SK-N-SH (cell line): Measurements from ENCODE around the gene CTDP1. TPM values are rescaled to one million over a fixed set of nuclear protein-coding genes. Genes with fewer than 3 reads are reported as not detected.
"Not testable (repeated sequence)": the region's sequence is repeated elsewhere in the genome, so short reads cannot be mapped to it uniquely, and the experiment has no call there.

ENCODE experiments used
- CTCF ChIA-PET: fragments of 300-600, 350-600 bp; formaldehyde crosslinking; extraction: SDS; loops from one replicate; lab custom pipeline; 2021; lab: Yijun Ruan, JAX
- POLR2A ChIA-PET: fragments of 350-600 bp; sonication (Branson Sonifier 250); formaldehyde crosslinking; extraction: SDS; loops from one replicate; lab custom pipeline; 2020; ENCODE audit warnings: antibody characterized with exemption, inconsistent platforms; lab: Yijun Ruan, JAX
- DNase-seq: peaks from one replicate; pipeline ENCODE4 v3.0.0; 2012
- H2AFZ ChIP-seq: fragments of 200-600 bp; sonication (generic); 2 replicates; pipeline ENCODE4 v1.8.1; 2016; ENCODE audit warnings: antibody characterized with exemption, mild to moderate bottlenecking, low read depth
- H3F3A ChIP-seq: fragments of 200-600 bp; sonication (generic); replicated peaks from 2 replicates; pipeline ENCODE3; 2016; ENCODE audit warnings: antibody characterized with exemption, mild to moderate bottlenecking; ENCODE audit not compliant: insufficient read depth
- H3K27ac ChIP-seq, 2 experiments: fragments of 200-500 bp in 1 of 2; fragments of 200-600 bp in 1 of 2; sonication (Bioruptor generic) in 1 of 2; sonication (generic), shearing (Covaris generic) in 1 of 2; 2 replicates each; pipeline versions ENCODE4 v1.5.1 to v1.6.1; 2014 to 2016; ENCODE audit warnings: low read depth in 2 of 2, inconsistent platforms in 1 of 2, low read length in 1 of 2, mild to moderate bottlenecking in 1 of 2, mixed read lengths in 1 of 2
- H3K27me3 ChIP-seq: fragments of 200-600 bp; sonication (generic), shearing (Covaris generic); 2 replicates; pipeline ENCODE4 v1.6.1; 2016; ENCODE audit warnings: mixed run types; ENCODE audit not compliant: insufficient read depth
- H3K36me3 ChIP-seq, 2 experiments: fragments of 200-500 bp in 1 of 2; fragments of 200-600 bp in 1 of 2; sonication (Bioruptor generic) in 1 of 2; sonication (generic) in 1 of 2; replicated peaks in 1 of 2; 2 replicates each; pipeline versions ENCODE3 to v1.5.1; 2014 to 2016; ENCODE audit warnings: low read length in 1 of 2, mild to moderate bottlenecking in 1 of 2; ENCODE audit not compliant: insufficient read depth in 2 of 2, control insufficient read depth in 1 of 2
- H3K4me1 ChIP-seq, 2 experiments: fragments of 200-500 bp in 1 of 2; fragments of 200-600 bp in 1 of 2; sonication (Bioruptor generic) in 1 of 2; sonication (generic), shearing (Covaris generic) in 1 of 2; 2 replicates each; pipeline versions ENCODE4 v1.5.1 to v1.6.1; 2014 to 2016; ENCODE audit warnings: low read depth in 1 of 2, low read length in 1 of 2, mixed run types in 1 of 2; ENCODE audit not compliant: insufficient read depth in 2 of 2, control insufficient read depth in 1 of 2
- H3K4me2 ChIP-seq: fragments of 200-600 bp; sonication (generic), shearing (Covaris generic); 2 replicates; pipeline ENCODE4 v1.6.1; 2017; ENCODE audit warnings: mixed run types
- H3K4me3 ChIP-seq, 2 experiments: fragments of 200-500 bp in 1 of 2; fragments of 200-600 bp in 1 of 2; sonication (Bioruptor generic) in 1 of 2; sonication (generic), shearing (Covaris generic) in 1 of 2; 2 replicates each; pipeline versions ENCODE4 v1.5.1 to v1.8.1; 2014 to 2016; ENCODE audit warnings: low read depth in 2 of 2, inconsistent platforms in 1 of 2, low read length in 1 of 2, mild to moderate bottlenecking in 1 of 2, mixed read lengths in 1 of 2, moderate library complexity in 1 of 2
- H3K79me2 ChIP-seq: fragments of 200-600 bp; sonication (generic); 2 replicates; pipeline ENCODE4 v1.8.1; 2017; ENCODE audit warnings: mild to moderate bottlenecking; ENCODE audit not compliant: insufficient read depth
- H3K9ac ChIP-seq: fragments of 200-600 bp; sonication (generic); 2 replicates; pipeline ENCODE4 v1.6.1; 2017; ENCODE audit warnings: mixed run types
- H3K9me2 ChIP-seq: fragments of 200-600 bp; sonication (generic); 2 replicates; pipeline ENCODE4 v1.6.1; 2017; ENCODE audit warnings: mixed run types
- H3K9me3 ChIP-seq: fragments of 200-600 bp; sonication (generic); 2 replicates; pipeline ENCODE4 v1.6.1; 2017; ENCODE audit warnings: mixed run types, mild to moderate bottlenecking, moderate library complexity
- H4K20me1 ChIP-seq: fragments of 200-600 bp; sonication (generic); 2 replicates; pipeline ENCODE4 v1.6.1; 2017; ENCODE audit warnings: mild to moderate bottlenecking, mixed run types; ENCODE audit not compliant: insufficient read depth
- ELF1 ChIP-seq: IDR thresholded peaks from 2 replicates; pipeline ENCODE4 v1.4.0; 2012
- EP300 ChIP-seq, 2 experiments: IDR thresholded peaks; 2 replicates each; pipeline versions ENCODE4 v1.4.0 to v1.6.1; 2012; ENCODE audit warnings: borderline replicate concordance in 1 of 2, low read depth in 1 of 2, low read length in 1 of 2
- FOXM1 ChIP-seq: IDR thresholded peaks from 2 replicates; pipeline ENCODE4 v1.4.0; 2012; ENCODE audit warnings: low read depth, mild to moderate bottlenecking
- GABPA ChIP-seq: IDR thresholded peaks from 2 replicates; pipeline ENCODE4 v1.4.0; 2012; ENCODE audit warnings: low read depth, mild to moderate bottlenecking
- GATA2 ChIP-seq: sonication (generic); formaldehyde crosslinking; IDR thresholded peaks from 2 replicates; pipeline ENCODE4 v1.5.0; 2020; ENCODE audit warnings: mild to moderate bottlenecking, missing genetic modification reagents
- NFIC ChIP-seq: IDR thresholded peaks from 2 replicates; pipeline ENCODE4 v1.4.0; 2012; ENCODE audit warnings: borderline replicate concordance
- NRF1 ChIP-seq: IDR thresholded peaks from 2 replicates; pipeline ENCODE4 v1.6.1; 2012; ENCODE audit warnings: low read depth, mild to moderate bottlenecking, low read length
- POLR2AphosphoS5 ChIP-seq: IDR thresholded peaks from 2 replicates; pipeline ENCODE4 v1.6.1; 2012; ENCODE audit warnings: low read depth, low read length
- RAD21 ChIP-seq: IDR thresholded peaks from 2 replicates; pipeline ENCODE4 v1.6.1; 2012; ENCODE audit warnings: mild to moderate bottlenecking, low read length
- RXRA ChIP-seq: IDR thresholded peaks from 2 replicates; pipeline ENCODE4 v1.4.0; 2012; ENCODE audit warnings: low read depth, mild to moderate bottlenecking, borderline replicate concordance
- TAF1 ChIP-seq: IDR thresholded peaks from 2 replicates; pipeline ENCODE4 v1.6.1; 2012; ENCODE audit warnings: low read depth, mild to moderate bottlenecking, low read length, moderate library complexity, borderline replicate concordance
- TEAD4 ChIP-seq: IDR thresholded peaks from 2 replicates; pipeline ENCODE4 v1.4.0; 2012; ENCODE audit warnings: mild to moderate bottlenecking, borderline replicate concordance; ENCODE audit not compliant: insufficient read depth
- YY1 ChIP-seq: IDR thresholded peaks from 2 replicates; pipeline ENCODE4 v1.4.0; 2012; ENCODE audit warnings: low read depth, mild to moderate bottlenecking
- WGBS: methylation state at CpG from one replicate; pipeline ENCODE4 v1.1.6; 2017; ENCODE audit warnings: low lambda C conversion rate; 5-methylcytosine and 5-hydroxymethylcytosine counted together
- polyA plus RNA-seq, 3 experiments: library from polyadenylated mRNA; depleted of rRNA; stranded (reverse); fragments of >200 nt; gene quantifications; 2 replicates each; pipeline ENCODE4 v1.2.3, GENCODE V29; 2012

CTDP1 gene
- polyA plus RNA-seq, 1 of the 3 experiments (the other 2 are of a cell fraction), result 15.6 TPM

- no peak overlapping the region for H3K27ac ChIP-seq
- H3K4me2 ChIP-seq, result no peak overlapping the region
- no peak overlapping the region for H3K4me3 ChIP-seq
- H2AFZ ChIP-seq, result no peak overlapping the region
- peaks cover 15 to 48% of the 10 kb centered on the region in 2 experiments for H3K36me3 ChIP-seq
- no peaks in the 10 kb centered on the region for H3K9me2 ChIP-seq
- no peaks in the 10 kb centered on the region for H3F3A ChIP-seq
- H3K4me1 ChIP-seq, result no peaks in the 10 kb centered on the region
- ChIA-PET POLR2A (no interaction called here), CTCF (no interaction called here)
- H3K79me2 ChIP-seq, result no peaks in the 10 kb centered on the region
- no peak overlapping the region for H3K9ac ChIP-seq
- WGBS, result 97% methylated on average over 11 of the region's 15 CpGs
- no peaks in the 10 kb centered on the region for H3K9me3 ChIP-seq
- no peaks in the 10 kb centered on the region for H4K20me1 ChIP-seq
- no peaks in the 10 kb centered on the region for H3K27me3 ChIP-seq
- DNase-seq, result no peak
- TF ChIP-seq TEAD4 (no peak), TAF1 (no peak), FOXM1 (no peak), RAD21 (no peak), EP300 (IDR thresholded peaks at IDR 0.05; ENCODE audit: borderline replicate concordance in 1 of 2, low read depth in 1 of 2, low read length in 1 of 2) (no peak), GABPA (no peak), ELF1 (no peak), POLR2AphosphoS5 (no peak), RXRA (no peak), GATA2 (CRISPR knock-in tag) (no peak)
Observed at GRCh38 chr18:79739440-79739778, 59.8 kb downstream of the CTDP1 start.

- not testable (repeated sequence) for H3K9ac ChIP-seq
Observed at GRCh38 chr18:79740047-79740446, 60.4 kb downstream of the CTDP1 start.

GRCh38 chr18:79740521-79741361 is 61.1 kb downstream of the CTDP1 start:
- H3K36me3 ChIP-seq, result peaks cover 15 to 42% of the 10 kb centered on the region in 2 experiments
- H3K9me3 ChIP-seq, result no peaks in the 10 kb centered on the region
- WGBS, result 92% methylated on average over 20 of the region's 26 CpGs
- H3K27me3 ChIP-seq, result no peaks in the 10 kb centered on the region
- TF ChIP-seq NFIC, result no peak
- TF ChIP-seq GABPA, result no peak
- TF ChIP-seq YY1, result no peak
- no peak for TF ChIP-seq RAD21
- no peak for TF ChIP-seq NRF1
- TF ChIP-seq TEAD4, result no peak
- H3K4me2 ChIP-seq, result no peak overlapping the region
- CTCF ChIA-PET, result no interaction called here
- no peaks in the 10 kb centered on the region for H3K79me2 ChIP-seq
- no peaks in the 10 kb centered on the region for H3K9me2 ChIP-seq
- H3F3A ChIP-seq, result no peaks in the 10 kb centered on the region
- no peak overlapping the region for H2AFZ ChIP-seq
- POLR2A ChIA-PET, result no interaction called here
- H3K9ac ChIP-seq, result no peak overlapping the region
- H4K20me1 ChIP-seq, result no peaks in the 10 kb centered on the region
- H3K4me1 ChIP-seq, result no peaks in the 10 kb centered on the region
- DNase-seq, result no peak
- H3K4me3 ChIP-seq, result no peak overlapping the region
- no peak overlapping the region for H3K27ac ChIP-seq

More at GRCh38 chr18:79740047-79740446, 60.4 kb downstream of the CTDP1 start:
- H3K9me3 ChIP-seq, H3K27ac ChIP-seq, DNase-seq, H3K27me3 ChIP-seq, H3K4me1 ChIP-seq, H3K4me3 ChIP-seq, H2AFZ ChIP-seq, H3K4me2 ChIP-seq, H3F3A ChIP-seq, H4K20me1 ChIP-seq, CTCF ChIA-PET, H3K9me2 ChIP-seq, H3K79me2 ChIP-seq, POLR2A ChIA-PET: not testable (repeated sequence)
- 98% methylated on average over 9 of the region's 27 CpGs for WGBS
- peaks cover 15 to 48% of the 10 kb centered on the region in 2 experiments for H3K36me3 ChIP-seq
